B cell (primary cell): ENCODE results near the gene TTC9C. TPM values are rescaled to one million over a fixed set of nuclear protein-coding genes. Genes with fewer than 3 reads are reported as not detected.
A peak's percentile ranks its signal among the peaks of the same experiment; 100 is the strongest.

Experiments used
- ATAC-seq: fragments of 200-7000 bp; cut with Tn5 transposase; one replicate; pipeline ENCODE4 v1.10.0; 2021; ENCODE audit warnings: low read depth, mild to moderate bottlenecking, moderate number of reproducible peaks, moderate library complexity
- CTCF ChIA-PET: fragments of 350-600 bp; sonication (Branson Sonifier 250); formaldehyde crosslinking; loops from one replicate; lab custom pipeline; 2021; ENCODE audit warnings: antibody characterized with exemption, inconsistent platforms; lab: Charles Lee
- POLR2A ChIA-PET: fragments of 350-600 bp; sonication (Branson Sonifier 250); formaldehyde crosslinking; loops from one replicate; lab custom pipeline; 2021; ENCODE audit warnings: antibody characterized with exemption; lab: Charles Lee
- DNase-seq: peaks from one replicate; pipeline ENCODE4 v3.0.0; 2013
- H2AFZ ChIP-seq: 2 replicates; pipeline ENCODE4 v1.6.1; 2012; ENCODE audit warnings: mild to moderate bottlenecking, low read depth, low read length; ENCODE audit not compliant: insufficient read depth, poor library complexity, severe bottlenecking
- H3K27ac ChIP-seq, 2 donors: 1 replicate in 1 of 2; 2 replicates in 1 of 2; pipeline ENCODE4 v1.5.1; 2012 to 2013; ENCODE audit warnings: low read length in 2 of 2, mild to moderate bottlenecking in 2 of 2, moderate library complexity in 1 of 2
- H3K27me3 ChIP-seq, 4 experiments: fragments of 200-600 bp in 1 of 4; sonication (generic) in 1 of 4; replicated peaks in 1 of 4; 1 replicate in 2 of 4; 2 replicates in 2 of 4; pipeline versions ENCODE4 v1.6.1 to v1.7.0; 2013 to 2016; ENCODE audit warnings: low read length in 3 of 4, mild to moderate bottlenecking in 2 of 4, mixed read lengths in 1 of 4, moderate library complexity in 1 of 4; ENCODE audit not compliant: insufficient read depth in 4 of 4, control insufficient read depth in 3 of 4; ENCODE audit errors: control extremely low read depth in 1 of 4
- H3K36me3 ChIP-seq, 2 experiments: replicated peaks in 1 of 2; 1 replicate in 1 of 2; 2 replicates in 1 of 2; pipeline versions ENCODE4 v1.6.1 to v1.7.1; 2013; ENCODE audit warnings: low read length in 1 of 2; ENCODE audit not compliant: insufficient read depth in 2 of 2, control insufficient read depth in 1 of 2; ENCODE audit errors: control extremely low read depth in 1 of 2, extremely low read depth in 1 of 2
- H3K4me1 ChIP-seq, 2 donors: fragments of 200-600 bp in 1 of 2; sonication (generic) in 1 of 2; 1 replicate in 1 of 2; 2 replicates in 1 of 2; pipeline versions ENCODE4 v1.5.1 to v1.6.1; 2013 to 2017; ENCODE audit warnings: low read length in 2 of 2; ENCODE audit not compliant: control insufficient read depth in 2 of 2, insufficient read depth in 2 of 2
- H3K4me2 ChIP-seq: replicated peaks from 2 replicates; pipeline ENCODE3; 2012; ENCODE audit warnings: mild to moderate bottlenecking, low read depth, low read length; ENCODE audit not compliant: poor library complexity, severe bottlenecking
- H3K4me3 ChIP-seq, 5 experiments: fragments of 200-600 bp in 1 of 5; sonication (generic) in 1 of 5; 1 replicate in 3 of 5; 2 replicates in 2 of 5; pipeline versions ENCODE4 v1.5.1 to v1.7.0; 2011 to 2016; ENCODE audit warnings: low read length in 4 of 5, mild to moderate bottlenecking in 4 of 5, low read depth in 2 of 5, control low read depth in 1 of 5, moderate library complexity in 1 of 5; ENCODE audit not compliant: insufficient read depth in 1 of 5; ENCODE audit errors: control extremely low read depth in 1 of 5, extremely low read depth in 1 of 5
- H3K79me2 ChIP-seq: fragments of 200-600 bp; sonication (generic); one replicate; pipeline ENCODE4 v1.6.0; 2016; ENCODE audit warnings: low read length; ENCODE audit not compliant: control insufficient read depth, insufficient read depth
- H3K9ac ChIP-seq: fragments of 200-600 bp; sonication (generic); 2 replicates; pipeline ENCODE4 v1.6.1; 2017; ENCODE audit warnings: mild to moderate bottlenecking, low read length, moderate library complexity
- H3K9me3 ChIP-seq, 3 donors: one replicate each; pipeline versions ENCODE4 v1.6.1 to v1.7.1; 2013; ENCODE audit warnings: low read length in 2 of 3; ENCODE audit not compliant: control insufficient read depth in 2 of 3, insufficient read depth in 1 of 3; ENCODE audit errors: control extremely low read depth in 1 of 3
- H4K20me1 ChIP-seq: 2 replicates; pipeline ENCODE4 v1.6.0; 2012; ENCODE audit warnings: mild to moderate bottlenecking, low read length; ENCODE audit not compliant: insufficient read depth, control insufficient read depth, poor library complexity, severe bottlenecking
- H3K27ac Mint-ChIP-seq: one replicate; pipeline ENCODE4 v1.8.0; 2021; ENCODE audit warnings: mixed read lengths
- H3K27me3 Mint-ChIP-seq: one replicate; pipeline ENCODE4 v1.8.0; 2021; ENCODE audit warnings: mixed read lengths
- H3K4me1 Mint-ChIP-seq: one replicate; pipeline ENCODE4 v1.8.0; 2021; ENCODE audit warnings: mixed read lengths
- H3K4me3 Mint-ChIP-seq: one replicate; pipeline ENCODE4 v1.8.0; 2021; ENCODE audit warnings: mixed read lengths
- H3K9me3 Mint-ChIP-seq: one replicate; pipeline ENCODE4 v1.8.0; 2022; ENCODE audit warnings: mixed read lengths; ENCODE audit not compliant: insufficient read depth
- CTCF ChIP-seq: fragments of 200-600 bp; IDR thresholded peaks from one replicate; pipeline ENCODE4 v1.8.0; 2022; ENCODE audit warnings: antibody characterized with exemption, mild to moderate bottlenecking
- EZH2 ChIP-seq: IDR thresholded peaks from 2 replicates; pipeline ENCODE4 v1.6.1; 2012; ENCODE audit warnings: borderline replicate concordance, low read depth, mild to moderate bottlenecking, moderate library complexity, low read length; ENCODE audit not compliant: insufficient read depth, poor library complexity, severe bottlenecking
- WGBS: methylation state at CpG from one replicate; pipeline ENCODE4 v1.1.5; 2013; ENCODE audit warnings: missing lambda C conversion rate; ENCODE audit not compliant: insufficient coverage; 5-methylcytosine and 5-hydroxymethylcytosine counted together
- intact Hi-C: fragments of 100-400 bp; cut with micrococcal nuclease; formaldehyde crosslinking; loops from one replicate; pipeline ENCODE4 v1.10.0; 2022
- polyA plus RNA-seq: library from polyadenylated mRNA; depleted of rRNA; stranded (reverse); fragments of >200 nt; gene quantifications from 2 replicates; pipeline ENCODE4 v1.2.3, GENCODE V29; 2012
- total RNA-seq, 2 donors: library from RNA; stranded (reverse); fragments of 120-200 nt in 1 of 2; gene quantifications; 1 replicate in 1 of 2; 2 replicates in 1 of 2; pipeline versions ENCODE4 v1.2.3 to v1.2.4, GENCODE V29; 2013 to 2022

The TTC9C gene
- total and polyA plus RNA-seq, 2 donors (not counting 1 experiment from before 2014, with no cell fraction given), result 33.5 to 56.3 TPM

DNA sequence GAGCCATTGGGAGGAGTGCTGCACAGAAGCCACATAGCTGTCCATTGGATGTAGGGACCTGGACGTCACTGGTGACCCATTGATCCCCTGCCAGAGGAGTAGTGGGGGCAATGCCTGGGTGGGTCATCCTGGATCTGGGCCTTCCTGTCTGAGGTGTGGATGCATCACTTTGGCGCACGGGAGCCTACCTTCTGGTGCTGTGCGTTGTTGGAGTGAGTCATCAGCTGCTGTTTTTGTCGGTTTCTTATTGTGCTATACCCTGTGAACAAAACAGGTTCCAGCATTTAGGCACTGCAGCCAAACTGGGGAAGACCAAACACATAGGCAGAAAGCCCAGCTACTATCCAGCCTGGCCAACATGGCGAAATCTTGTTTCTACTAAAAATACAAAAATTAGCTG, 46.1 kb downstream of the TTC9C start:
- Histone ChIP-seq H3K9ac (no peak overlapping the region), H3K36me3 (peaks cover 0 to 20% of the 10 kb centered on the region in 2 experiments), H3K27me3 (no peaks in the 10 kb centered on the region), H3K27ac (no peak overlapping the region), H3K79me2 (peaks cover 6% of the 10 kb centered on the region), H2AFZ (no peak overlapping the region), H4K20me1 (no peaks in the 10 kb centered on the region), H3K4me1 (peaks cover 15 to 23% of the 10 kb centered on the region in 2 donors), H3K4me3 (no peak overlapping the region), H3K9me3 (no peaks in the 10 kb centered on the region), H3K4me2 (no peak overlapping the region)
- DNase-seq, result no peak
- no peak overlapping the region for H3K4me3 Mint-ChIP-seq
- intact Hi-C loops, result loop anchor here (5.0 kb wide), 1 partner anchor 182 kb away; the partner anchor contains the start of gene TUT1
- no peaks in the 10 kb centered on the region for H3K27me3 Mint-ChIP-seq
- no peaks in the 10 kb centered on the region for H3K9me3 Mint-ChIP-seq
- POLR2A ChIA-PET, result interaction anchor here (0.5 to 0.6 kb wide), 3 partner anchors 13 to 71 kb away, joined by 3 to 5 read pairs (median 3); partner anchors contain the start of gene POLR2G
- no peak for TF ChIP-seq EZH2
- CTCF ChIA-PET, result interaction anchor here (0.7 to 8.5 kb wide), 2 partner anchors 12 to 379 kb away, joined by 4 to 70 read pairs; partner anchors contain the start of gene TMEM179B
- 95% methylated on average over 5 of the region's 6 CpGs for WGBS
- no peak for ATAC-seq
- H3K4me1 Mint-ChIP-seq, result peaks cover 28% of the 10 kb centered on the region
- no peak overlapping the region for H3K27ac Mint-ChIP-seq

DNA sequence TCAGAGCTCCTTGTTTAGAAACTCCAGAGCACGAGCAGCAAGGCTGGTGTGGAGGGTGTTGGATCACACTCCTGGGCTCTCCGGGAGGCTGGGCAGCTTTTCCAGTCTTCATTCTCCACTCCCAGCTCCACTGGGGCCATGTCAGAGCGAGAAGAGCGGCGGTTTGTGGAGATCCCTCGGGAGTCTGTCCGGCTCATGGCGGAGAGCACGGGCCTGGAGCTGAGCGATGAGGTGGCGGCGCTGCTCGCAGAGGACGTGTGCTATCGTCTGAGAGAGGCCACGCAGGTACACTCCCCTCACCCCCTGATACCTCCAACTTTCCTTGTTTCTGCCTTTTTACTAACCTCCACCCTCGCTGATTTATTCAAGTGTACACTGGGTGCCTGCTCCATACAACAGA, 47.4 kb downstream of the TTC9C start:
- Histone ChIP-seq H3K9me3 (no peaks in the 10 kb centered on the region), H3K4me1 (peaks cover 7 to 11% of the 10 kb centered on the region in 2 donors), H3K27ac (no peak overlapping the region), H3K36me3 (peaks cover 0 to 20% of the 10 kb centered on the region in 2 experiments), H3K4me2 (no peak overlapping the region), H2AFZ (no peak overlapping the region), H3K79me2 (peaks cover 6% of the 10 kb centered on the region), H3K4me3 (no peak overlapping the region), H3K9ac (no peak overlapping the region), H4K20me1 (no peaks in the 10 kb centered on the region), H3K27me3 (no peaks in the 10 kb centered on the region)
- TF ChIP-seq CTCF, result no peak
- TF ChIP-seq EZH2, result no peak
- ChIA-PET POLR2A (no interaction called here), CTCF (interaction anchor here (0.5 to 8.5 kb wide), 2 partner anchors 11 to 435 kb away, joined by 3 to 70 read pairs; partner anchors contain the start of gene TMEM179B)
- no peak overlapping the region for H3K4me3 Mint-ChIP-seq
- no peaks in the 10 kb centered on the region for H3K9me3 Mint-ChIP-seq
- ATAC-seq, result no peak
- DNase-seq, result no peak
- H3K27me3 Mint-ChIP-seq, result no peaks in the 10 kb centered on the region
- WGBS, result over 99% methylated on average over 16 of the region's 17 CpGs
- H3K4me1 Mint-ChIP-seq, result peaks cover 17% of the 10 kb centered on the region
- intact Hi-C loops, result no loop called here
- H3K27ac Mint-ChIP-seq, result peak overlapping the region; percentile 37
